DMS153 treated with DMSO at 0.1 percent for 48 hours (cell line): ENCODE results near the gene BMAL1.
A peak's percentile ranks its signal among the peaks of the same experiment; 100 is the strongest.

ENCODE experiments used
- DNase-seq: peaks from one replicate; lab custom pipeline; 2025; ENCODE audit not compliant: unreplicated experiment; lab: John Stamatoyannopoulos, UW

The BMAL1 gene

DNA sequence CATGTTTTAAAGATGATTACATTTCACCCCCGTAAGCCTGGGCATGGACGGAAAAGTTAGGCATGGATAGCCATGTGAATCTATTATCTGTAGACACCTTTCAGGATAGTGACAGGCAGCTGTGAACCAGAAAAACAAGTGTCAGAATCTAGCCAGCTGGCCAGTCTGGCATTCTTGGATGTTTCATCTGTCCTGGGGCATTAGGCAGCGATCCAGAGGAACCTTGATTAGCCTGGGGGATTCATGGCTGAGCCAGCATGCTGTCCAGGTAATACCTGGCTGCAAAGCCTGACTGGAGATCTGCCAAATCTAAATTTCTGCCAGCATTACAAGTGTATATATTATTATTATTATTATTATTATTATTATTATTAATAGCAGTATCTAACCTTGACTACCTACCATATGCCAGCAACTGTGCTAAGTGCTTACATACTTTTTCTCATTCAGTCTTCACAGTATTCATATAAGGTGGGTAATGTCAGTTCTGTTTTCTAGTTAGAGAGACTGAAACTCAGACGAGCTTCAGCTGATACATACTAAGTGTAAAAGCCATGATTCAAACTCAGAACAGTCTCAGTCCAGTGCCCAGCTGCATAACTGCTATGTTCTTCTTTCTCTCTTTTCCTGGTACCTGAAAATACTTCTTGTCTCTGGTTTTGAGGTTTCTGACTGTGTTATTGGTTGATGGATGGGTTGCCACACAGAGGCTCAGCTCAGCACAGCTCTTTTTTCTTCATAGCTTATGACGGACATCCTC, 12.8 kb downstream of the BMAL1 start:
- DNase-seq, result no peak

DNA sequence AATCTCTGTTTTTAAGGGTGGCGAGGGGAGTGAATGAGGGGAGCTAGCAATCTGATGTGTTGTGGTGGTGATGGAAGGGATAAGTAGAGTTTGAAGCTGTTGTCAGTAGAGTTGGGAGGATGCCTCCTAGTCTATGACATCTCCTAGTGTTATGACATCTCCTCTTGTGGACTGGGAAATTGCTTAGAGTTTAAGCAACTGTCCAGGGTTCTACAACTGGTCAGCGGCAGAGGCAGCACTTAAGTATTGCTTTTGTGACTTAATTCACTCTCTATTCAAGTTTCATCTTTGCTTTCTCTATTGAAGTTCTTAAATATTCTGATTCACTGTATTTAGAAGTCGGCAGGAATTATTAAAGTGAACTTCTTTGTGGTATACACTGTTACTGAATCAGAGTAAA, 13.8 kb downstream of the BMAL1 start:
- DNase-seq, result no peak

DNA sequence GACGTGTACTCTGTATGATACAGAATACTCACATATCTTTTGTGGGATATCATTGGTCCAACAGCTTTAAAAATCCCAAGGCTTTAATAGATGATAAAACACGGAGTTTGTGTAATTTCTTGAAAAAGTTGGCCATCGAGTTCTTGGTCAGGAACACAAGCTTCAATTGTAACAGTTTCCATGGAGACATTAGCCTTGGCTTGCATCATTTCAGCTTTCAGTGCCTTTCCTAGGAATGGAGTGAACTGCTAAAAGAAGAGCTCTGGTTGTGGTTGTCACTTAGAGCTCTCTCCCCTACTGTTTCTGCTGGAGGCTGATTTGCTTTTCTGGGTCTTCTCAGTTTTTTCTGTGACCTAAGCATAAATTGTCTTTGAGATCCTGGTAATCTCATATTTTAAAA, 14.2 kb downstream of the BMAL1 start:
- no peak for DNase-seq

DNA sequence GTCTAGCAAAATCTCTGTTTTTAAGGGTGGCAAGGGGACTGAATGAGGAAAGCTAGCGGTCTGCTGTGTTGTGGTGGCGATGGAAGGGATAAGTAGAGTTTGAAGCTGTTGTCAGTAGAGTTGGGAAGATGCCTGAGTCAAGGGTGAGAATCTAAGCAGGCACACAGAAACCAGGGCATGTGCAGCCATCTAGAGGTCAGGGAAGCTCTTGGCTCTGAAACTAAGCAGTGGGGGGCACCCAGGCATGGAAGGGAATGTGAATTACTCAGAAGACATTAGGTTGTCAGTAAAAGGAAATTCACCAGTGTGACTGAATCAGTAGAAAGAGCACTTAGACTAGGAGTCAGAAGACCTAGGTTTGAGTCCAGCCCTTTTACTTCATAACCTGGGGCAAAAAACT, 15.4 kb downstream of the BMAL1 start:
- DNase-seq, result no peak

DNA sequence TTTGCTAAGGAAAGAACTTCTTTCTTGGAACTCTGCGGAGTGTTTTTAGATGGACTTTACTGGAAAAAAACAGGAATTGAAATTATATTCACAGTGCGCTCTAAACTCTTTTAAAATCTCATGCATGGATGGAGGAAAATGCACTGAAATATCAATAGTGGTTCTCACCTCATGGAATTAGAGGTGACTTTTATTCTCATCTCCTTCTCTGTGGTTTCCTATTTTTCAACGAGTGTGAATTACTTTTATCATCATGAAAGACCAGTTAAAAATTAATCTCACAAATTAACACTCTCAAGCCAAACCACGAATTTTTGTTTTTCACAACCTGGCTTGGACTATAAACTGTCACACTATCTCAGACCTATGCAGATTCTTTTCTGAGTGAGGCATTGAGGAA, 16.6 kb downstream of the BMAL1 start:
- no peak for DNase-seq

DNA sequence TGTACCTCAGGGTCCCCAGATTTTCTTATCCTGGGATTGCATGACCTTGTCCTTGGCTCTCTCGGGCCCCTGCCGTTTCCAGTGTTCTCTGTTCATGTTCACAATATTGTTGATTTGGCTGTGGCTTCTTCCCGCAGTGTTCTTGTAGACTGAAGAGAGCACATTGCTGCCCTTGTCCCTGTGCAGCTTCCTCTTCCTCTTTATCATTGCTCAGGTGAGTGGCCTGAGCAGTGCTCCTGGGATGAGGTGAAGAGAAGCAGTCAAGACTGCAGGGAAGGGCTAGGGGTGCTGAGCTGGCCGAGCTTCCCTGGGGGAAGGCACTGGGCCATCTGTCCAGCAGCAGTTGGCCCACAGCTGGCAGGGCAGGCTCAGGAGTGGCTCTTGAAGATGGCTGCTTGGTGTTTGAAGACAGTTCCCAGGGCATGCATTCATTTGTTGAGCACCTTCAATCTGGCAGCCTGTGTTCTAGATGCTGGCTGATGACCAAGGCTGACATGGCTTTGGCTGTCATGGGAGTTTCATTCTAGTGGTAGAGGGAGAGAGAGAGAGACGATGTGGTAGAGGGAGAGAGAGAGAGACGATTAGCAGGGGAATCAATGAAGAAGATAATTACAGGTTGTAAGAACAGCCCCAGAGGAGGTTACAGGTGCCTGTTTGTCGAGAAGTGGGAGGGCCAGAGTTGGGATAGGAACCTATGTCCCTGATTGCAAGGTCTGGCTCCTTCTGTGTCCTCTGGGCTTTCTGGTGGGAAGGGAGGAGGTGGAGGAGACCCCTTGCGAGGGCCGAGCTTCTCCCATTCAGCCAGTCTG, 17.4 kb downstream of the BMAL1 start:
- no peak for DNase-seq

DNA sequence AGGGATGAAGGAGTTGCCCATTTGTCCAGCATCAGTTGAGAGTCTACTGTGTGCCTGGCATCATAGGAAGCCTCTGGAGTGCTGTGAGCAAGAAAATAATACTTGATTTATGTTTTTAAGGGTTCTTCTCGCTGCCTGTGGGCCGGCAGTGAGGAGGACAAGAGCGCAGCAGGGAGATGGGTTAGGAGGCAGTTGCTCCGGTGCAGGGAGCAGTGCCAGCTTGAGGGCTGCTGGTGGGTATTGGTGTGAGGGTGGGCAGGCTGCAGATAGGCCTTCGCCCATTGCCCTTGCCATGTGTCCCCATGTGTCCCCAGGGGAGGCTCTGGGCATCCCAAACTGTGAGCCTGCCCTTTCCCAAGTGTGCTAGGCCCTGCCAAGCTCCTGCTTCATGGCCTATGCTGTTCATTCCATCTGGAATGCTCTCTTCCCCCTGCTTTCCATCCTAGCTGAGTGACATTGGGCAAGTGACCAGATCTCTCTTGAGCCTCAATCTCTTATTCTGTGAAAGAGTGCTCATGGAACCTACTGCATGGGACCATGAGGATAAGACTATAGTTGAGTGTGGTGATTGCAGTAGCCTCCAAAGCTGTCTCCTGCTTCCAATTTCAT, 19.8 kb downstream of the BMAL1 start:
- no peak for DNase-seq

DNA sequence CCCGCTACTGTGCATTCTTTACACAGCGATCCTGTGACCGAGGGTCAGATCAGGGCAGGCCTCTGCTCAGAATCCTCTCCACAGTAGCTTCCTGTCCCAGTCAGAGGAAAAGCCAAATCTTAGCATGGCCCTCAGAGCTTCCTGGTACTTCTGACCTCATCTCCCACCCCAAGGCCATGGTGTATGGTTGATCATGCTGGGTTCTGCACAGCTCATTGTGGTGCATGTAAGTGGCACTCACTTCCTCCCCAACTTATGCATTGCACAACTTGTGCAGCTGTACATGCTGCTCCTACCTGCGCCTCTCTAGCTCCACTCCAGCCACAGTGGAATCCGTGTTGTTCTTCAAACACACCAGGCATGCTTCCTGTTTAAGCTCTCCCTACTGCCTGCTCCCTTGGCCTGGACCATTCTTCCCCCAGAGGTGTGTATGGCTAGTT, 20.3 kb downstream of the BMAL1 start:
- DNase-seq, result peak; percentile 9

DNA sequence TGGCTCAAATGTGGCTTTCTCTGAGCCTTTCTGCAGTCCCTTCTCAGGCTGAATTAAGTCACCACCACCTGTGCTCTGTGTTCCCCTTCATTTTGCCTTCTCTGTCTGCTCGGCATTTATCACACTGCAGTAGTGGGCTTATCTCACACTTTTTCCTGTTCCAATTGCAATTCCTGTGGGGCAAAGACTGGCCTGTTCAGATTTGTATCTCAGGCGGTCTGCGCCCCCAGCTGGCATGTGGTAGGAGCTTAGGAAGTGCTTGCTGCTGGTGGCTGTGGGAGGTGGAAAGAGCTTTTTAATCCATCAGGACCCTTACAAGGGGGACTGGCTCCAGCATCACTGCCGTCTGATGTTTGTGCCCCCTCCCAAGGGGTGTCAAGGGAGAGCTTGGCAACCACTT, 21.2 kb downstream of the BMAL1 start:
- DNase-seq, result no peak

DNA sequence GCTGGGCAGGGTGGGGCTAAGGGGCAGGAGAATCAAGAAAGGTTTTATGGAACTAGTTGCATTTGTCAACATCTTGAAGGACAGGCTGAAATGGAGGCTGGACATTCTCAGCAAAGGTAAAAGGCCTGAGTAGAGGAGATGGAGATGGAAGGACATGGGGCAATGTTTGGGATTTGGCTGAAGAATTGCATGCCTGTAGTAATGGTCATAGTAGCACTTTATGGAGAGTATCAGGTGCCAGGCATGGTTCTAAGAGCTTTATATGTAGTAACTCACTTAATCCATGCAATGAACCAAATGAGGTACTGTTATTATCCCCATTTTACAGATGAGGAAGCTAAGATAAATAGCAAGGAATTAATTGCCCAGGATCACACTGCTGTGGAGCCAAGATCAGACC, 23.9 kb downstream of the BMAL1 start:
- DNase-seq, result no peak

DNA sequence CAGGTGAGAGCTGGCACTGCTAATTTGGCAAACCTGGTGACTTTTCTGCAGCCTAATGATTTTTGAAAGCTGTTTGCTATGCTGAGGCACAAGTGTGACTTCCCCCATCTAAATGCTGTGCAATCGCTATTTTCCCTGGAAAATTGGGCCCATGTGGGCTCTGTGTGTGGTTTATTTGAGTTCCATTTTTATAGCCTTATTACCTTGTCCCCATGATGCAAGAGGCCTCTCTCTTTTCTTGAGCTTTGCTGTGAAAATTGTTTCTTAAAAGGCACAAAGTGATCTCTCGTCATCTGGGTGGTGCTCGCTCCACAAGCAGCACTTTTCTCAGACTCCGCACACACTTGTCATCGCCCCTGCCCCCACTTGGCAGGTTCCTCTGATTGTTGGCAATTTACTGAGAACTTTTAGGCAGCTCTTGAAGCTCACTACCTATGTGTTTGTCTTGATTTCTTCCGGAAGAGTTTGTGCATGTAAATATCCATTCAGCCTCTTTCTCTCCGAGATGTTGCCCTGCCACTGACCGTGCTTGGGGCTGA, 24.9 kb downstream of the BMAL1 start:
- no peak for DNase-seq

DNA sequence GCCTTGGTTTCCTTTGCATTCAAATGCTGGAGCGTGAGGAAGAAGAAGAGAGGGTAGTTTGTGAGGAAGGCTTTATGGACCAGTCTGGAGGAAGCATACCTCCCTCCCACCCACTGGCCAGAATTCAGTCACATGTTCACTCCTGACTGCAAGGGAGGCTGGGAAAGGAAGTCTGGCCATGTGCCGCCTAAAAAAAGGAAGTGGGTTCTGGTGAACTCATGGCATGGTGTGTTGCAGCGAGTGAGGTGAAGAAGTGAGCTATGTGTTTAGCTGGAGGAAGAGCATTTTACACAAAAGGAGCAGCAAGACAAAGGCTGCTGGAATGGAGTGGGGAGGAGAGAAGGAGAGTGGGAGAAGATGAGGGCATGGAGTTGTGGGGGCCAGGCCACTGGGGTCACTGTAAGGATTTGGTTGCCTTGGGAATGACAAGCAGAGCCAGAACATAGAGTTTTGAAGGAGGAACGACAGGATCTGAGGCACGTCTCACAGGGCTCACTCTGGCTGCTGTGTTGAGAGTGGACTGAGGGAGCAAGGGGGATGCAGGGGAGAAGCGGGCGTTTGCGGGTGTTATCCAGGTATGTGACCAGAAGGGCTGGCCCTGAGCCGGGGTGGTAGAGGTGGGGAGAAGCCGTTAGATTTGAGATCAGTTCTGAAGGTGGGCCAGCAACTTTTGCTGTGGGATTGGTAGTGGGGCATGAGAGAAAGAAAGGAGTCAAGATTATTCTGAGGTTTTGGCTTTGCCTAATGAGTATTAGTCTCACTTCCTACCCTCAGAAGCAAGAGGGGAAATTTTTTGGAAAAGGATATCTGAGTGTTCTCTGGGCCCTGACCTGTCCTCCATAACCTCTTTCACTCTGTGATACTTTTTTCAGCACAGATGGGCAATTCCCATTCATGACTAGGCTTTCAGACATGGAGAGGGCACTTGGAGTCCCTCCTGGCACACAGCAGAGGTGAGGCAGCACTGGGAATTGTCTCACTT, 26.4 kb downstream of the BMAL1 start:
- DNase-seq, result no peak

DNA sequence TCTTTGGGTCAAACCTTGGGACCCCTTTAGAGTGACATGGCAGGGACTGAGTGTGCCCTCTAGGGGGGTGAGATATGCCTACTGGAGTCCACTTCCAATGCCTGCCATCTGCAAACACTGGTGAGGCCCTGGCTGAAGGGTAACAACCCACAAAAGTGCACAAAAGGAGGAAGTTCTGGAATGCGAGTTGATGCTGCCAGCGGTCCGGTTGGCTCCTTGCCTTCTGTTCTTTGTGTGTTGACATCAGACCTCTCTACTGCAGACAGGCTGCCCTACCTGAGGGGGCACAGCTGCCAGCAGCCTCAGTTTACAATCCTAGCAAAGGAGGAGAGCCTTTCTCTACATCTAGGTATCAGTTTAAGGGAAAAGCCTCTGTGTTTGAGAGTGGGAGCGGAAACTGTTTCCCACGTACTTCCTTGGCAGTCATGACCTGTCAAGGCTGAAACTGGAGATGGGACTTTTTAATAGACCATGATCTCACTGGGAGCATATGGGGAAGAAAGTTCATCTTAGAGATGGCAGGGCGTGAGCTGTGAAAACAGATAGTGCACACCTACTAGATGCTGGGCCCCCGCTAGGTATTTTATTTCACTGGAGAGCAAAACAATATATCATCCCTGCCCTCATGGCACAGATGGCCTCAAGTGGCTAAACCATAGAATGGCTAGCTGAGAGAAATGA, 27.2 kb downstream of the BMAL1 start:
- DNase-seq, result no peak

DNA sequence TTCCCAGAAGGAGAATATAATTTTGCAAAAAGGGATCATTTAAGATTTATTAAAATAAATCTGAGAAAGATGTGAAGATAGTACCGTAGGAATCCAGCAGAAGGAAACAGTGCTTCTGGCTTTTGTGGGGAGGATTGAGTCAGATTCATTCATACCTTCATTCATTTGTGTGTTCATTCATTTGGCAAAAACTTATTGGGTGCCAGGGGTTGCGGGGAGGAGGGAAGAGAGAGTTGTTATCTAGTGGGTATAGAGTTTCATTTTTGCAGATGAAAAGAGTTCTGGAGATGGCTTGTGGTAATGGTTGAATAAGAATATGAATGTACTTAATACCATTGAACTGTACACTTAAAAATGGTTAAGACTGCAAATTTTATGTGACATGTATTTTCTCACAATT, 31.1 kb downstream of the BMAL1 start:
- no peak for DNase-seq

DNA sequence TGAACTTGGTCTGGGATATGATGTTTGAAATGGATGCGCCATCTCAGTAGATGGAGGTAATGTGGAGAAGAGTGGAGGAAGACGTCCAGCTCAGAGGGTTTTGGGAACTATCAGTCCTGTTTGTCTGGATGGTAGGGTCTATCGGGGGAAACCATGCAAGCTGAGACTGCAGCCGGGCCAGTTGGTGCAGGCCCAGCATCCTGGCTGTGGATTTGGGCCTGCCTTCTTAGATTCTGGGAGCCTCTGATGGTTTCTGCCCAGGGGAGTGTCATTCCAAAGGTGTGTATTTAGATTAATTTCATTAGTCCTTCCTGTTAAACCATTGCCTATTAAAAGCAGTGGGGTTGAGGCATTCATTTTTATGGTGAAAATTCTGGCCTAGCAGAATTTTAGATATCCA, 31.6 kb downstream of the BMAL1 start:
- DNase-seq, result no peak

DNA sequence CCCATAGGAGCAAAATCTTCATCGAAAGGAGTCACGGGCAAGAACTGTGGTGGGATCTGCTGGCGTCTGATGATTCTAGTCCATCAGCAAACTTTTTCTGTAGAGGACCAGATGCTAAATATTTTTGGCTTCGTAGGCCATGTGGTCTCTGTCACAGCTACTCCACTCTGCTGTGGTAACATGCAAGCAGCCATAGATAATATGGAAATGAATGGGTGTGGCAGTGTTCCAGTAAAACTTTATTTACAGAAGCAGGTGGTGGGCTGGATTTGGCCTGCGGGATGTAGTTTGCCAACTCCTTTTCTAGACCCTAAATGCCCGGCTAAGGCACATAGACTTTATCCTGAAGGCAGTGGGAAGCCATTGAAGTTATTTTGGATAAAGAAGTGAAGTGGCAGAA, 32.9 kb downstream of the BMAL1 start:
- no peak for DNase-seq

DNA sequence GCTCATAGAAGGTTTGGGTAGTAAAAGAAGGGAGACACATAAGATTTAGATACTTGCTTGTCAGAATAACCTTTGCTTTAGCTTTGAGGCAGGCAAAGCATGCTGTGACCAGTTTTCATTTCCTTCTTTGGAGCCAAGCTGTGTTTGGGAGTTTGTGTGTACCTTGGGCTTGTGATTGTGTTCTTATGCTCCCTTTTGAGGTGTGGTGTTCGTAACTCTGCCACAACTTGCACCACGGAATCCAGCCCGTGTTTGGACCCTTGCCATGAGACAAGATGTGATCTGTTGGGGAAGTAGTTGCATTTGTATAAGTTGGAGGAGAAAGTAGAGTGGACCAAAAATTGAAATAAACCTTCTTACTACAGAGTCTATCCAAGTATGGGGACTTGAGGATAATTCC, 34.0 kb downstream of the BMAL1 start:
- DNase-seq, result no peak

DNA sequence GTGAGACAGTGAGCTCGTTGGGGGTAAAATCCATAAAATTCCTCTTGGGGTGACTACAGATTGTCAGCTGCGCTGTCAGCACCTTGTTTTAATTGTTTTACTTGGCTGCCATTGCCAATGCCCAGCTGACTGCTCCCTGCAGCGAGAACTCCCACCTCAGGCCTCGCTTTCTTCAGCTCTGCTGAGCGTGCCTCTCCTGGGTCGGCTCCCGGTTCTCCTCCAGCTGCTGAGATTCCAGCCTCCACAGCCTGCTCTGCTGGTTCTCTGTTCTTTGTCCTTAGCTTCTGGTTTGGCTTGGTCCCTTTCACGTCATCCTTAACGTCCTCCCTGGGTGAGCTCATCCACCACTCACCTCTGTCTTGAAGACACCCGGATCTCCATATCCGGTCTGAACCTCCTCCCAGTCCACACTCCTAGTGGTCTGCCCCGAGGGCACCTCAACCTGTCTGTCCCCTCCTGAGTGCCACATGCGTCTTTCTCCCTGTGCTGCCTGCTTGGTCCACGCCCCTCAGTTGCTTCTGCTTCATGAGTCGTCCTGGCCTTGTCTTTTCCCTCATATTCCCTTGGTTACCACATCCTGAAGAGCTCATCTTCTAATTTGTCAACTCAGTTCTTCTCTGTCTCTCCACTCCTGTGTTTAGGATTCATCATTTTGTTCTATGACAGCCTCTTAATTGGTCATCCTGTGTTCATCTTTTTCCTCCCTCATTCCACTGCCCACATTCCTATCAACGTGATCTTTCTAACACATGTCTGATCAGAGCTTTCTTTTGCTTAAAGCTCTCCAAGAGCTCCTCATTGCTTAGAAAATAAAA, 35.6 kb downstream of the BMAL1 start:
- DNase-seq, result no peak

DNA sequence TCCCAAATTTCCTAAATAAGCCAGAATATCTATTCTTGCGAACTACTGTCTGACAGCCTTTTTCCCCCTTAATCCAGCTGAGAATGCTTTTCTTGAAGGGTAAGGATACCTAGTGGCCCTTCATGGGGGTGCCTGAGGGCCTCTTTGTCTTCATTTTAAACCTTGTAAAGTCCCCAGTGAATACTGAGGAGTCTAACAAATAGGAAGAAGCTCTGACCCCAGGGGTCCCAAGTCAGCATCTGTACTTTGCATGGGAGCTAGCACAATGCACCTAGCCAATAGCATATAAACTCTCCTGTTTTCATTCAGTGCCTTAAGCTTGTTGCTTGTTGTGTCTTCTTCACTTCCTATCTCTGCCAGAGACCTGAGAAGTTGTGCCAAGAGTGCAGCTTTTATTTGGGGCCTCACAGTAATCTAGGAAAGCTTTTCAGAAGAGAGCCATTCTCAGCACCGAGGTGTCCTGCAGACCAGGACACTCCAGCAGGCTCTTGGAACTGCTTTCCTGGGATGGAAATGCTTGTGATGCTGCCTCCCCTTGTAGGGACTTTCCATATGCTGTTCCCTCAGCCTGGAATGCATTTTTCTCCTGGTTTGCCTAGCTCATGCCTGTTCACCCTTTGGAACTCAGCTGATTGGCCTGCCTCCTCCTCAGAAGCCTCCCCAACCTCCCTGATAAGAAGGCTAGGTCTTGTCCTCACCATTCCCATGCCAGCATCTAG, 37.2 kb downstream of the BMAL1 start:
- DNase-seq, result no peak
